HepG2 (cell line): ENCODE measurements around the gene MYL6B. TPM values are rescaled to one million over a fixed set of nuclear protein-coding genes. Genes with fewer than 3 reads are reported as not detected.

Experiments
- BCL6 ChIP-seq: IDR thresholded peaks from 2 replicates; pipeline ENCODE4 v1.6.1; 2016; ENCODE audit warnings: missing genetic modification reagents, missing compliant biosample characterization
- CC2D1A ChIP-seq: sonication (generic); formaldehyde crosslinking; IDR thresholded peaks from 2 replicates; pipeline ENCODE4 v1.8.1; 2023; ENCODE audit warnings: mild to moderate bottlenecking, missing genetic modification reagents
- JARID2 ChIP-seq: sonication (generic); formaldehyde crosslinking; IDR thresholded peaks from 2 replicates; pipeline ENCODE4 v1.8.1; 2023; ENCODE audit warnings: missing genetic modification reagents, inconsistent platforms; ENCODE audit not compliant: insufficient replicate concordance
- KMT2A ChIP-seq: sonication (generic); formaldehyde crosslinking; IDR thresholded peaks from 2 replicates; pipeline ENCODE4 v1.4.0; 2020; ENCODE audit warnings: missing genetic modification reagents
- KMT2B ChIP-seq: IDR thresholded peaks from 2 replicates; pipeline ENCODE4 v1.6.1; 2016; ENCODE audit warnings: missing genetic modification reagents, missing compliant biosample characterization
- MTA1 ChIP-seq: sonication (generic); formaldehyde crosslinking; IDR thresholded peaks from 2 replicates; pipeline ENCODE4 v1.4.0; 2020; ENCODE audit warnings: missing genetic modification reagents, mild to moderate bottlenecking, borderline replicate concordance
- NFE2 ChIP-seq: sonication (generic); formaldehyde crosslinking; IDR thresholded peaks from 2 replicates; pipeline ENCODE4 v1.4.0; 2020; ENCODE audit warnings: missing genetic modification reagents
- NFIC ChIP-seq: IDR thresholded peaks from 2 replicates; pipeline ENCODE4 v1.6.1; 2012; ENCODE audit warnings: mild to moderate bottlenecking, low read length, inconsistent platforms
- NFYC ChIP-seq: IDR thresholded peaks from 2 replicates; pipeline ENCODE4 v1.6.1; 2016; ENCODE audit warnings: missing genetic modification reagents, missing compliant biosample characterization
- POLR2G ChIP-seq: fragments of 200-400 bp; formaldehyde crosslinking; IDR thresholded peaks from 2 replicates; pipeline ENCODE4 v1.6.1; 2018; ENCODE audit warnings: mild to moderate bottlenecking, low read depth, low read length, moderate library complexity
- SKI ChIP-seq: fragments of 450-650 bp; IDR thresholded peaks from one replicate; pipeline ENCODE4 v1.6.1; 2018; ENCODE audit warnings: mild to moderate bottlenecking; ENCODE audit not compliant: partially characterized antibody
- SP4 ChIP-seq: sonication (generic); formaldehyde crosslinking; IDR thresholded peaks from 2 replicates; pipeline ENCODE4 v1.8.1; 2023; ENCODE audit warnings: mild to moderate bottlenecking, missing genetic modification reagents
- SRY ChIP-seq: sonication (generic); formaldehyde crosslinking; IDR thresholded peaks from 2 replicates; pipeline ENCODE4 v1.8.0; 2022; ENCODE audit warnings: mild to moderate bottlenecking, missing genetic modification reagents
- STAT5B ChIP-seq: sonication (generic); formaldehyde crosslinking; IDR thresholded peaks from 2 replicates; pipeline ENCODE4 v1.4.0; 2020; ENCODE audit warnings: missing genetic modification reagents
- TAF15 ChIP-seq: fragments of 200-400 bp; formaldehyde crosslinking; IDR thresholded peaks from one replicate; pipeline ENCODE4 v1.6.1; 2018; ENCODE audit warnings: mild to moderate bottlenecking, low read depth, low read length; ENCODE audit not compliant: poor library complexity, severe bottlenecking
- TBP ChIP-seq: sonication (generic); formaldehyde crosslinking; IDR thresholded peaks from 2 replicates; pipeline ENCODE4 v1.5.0; 2020; ENCODE audit warnings: missing genetic modification reagents
- TEAD2 ChIP-seq: sonication (generic); formaldehyde crosslinking; IDR thresholded peaks from 2 replicates; pipeline ENCODE4 v1.9.0; 2021; ENCODE audit warnings: missing genetic modification reagents
- WIZ ChIP-seq: sonication (generic); formaldehyde crosslinking; IDR thresholded peaks from 2 replicates; pipeline ENCODE4 v1.5.1; 2020; ENCODE audit warnings: mild to moderate bottlenecking, missing genetic modification reagents
- XRCC5 ChIP-seq: fragments of 200-400 bp; formaldehyde crosslinking; optimal IDR thresholded peaks from 2 replicates; pipeline ENCODE3; 2017; ENCODE audit warnings: mild to moderate bottlenecking, low read length
- ZBTB14 ChIP-seq: sonication (generic); formaldehyde crosslinking; IDR thresholded peaks from 2 replicates; pipeline ENCODE4 v1.4.0; 2020; ENCODE audit warnings: missing genetic modification reagents
- ZBTB20 ChIP-seq: sonication (generic); formaldehyde crosslinking; IDR thresholded peaks from 2 replicates; pipeline ENCODE4 v1.8.1; 2023; ENCODE audit warnings: missing genetic modification reagents, low read depth, mild to moderate bottlenecking, borderline replicate concordance
- ZFP41 ChIP-seq: sonication (generic); formaldehyde crosslinking; IDR thresholded peaks from 2 replicates; pipeline ENCODE4 v1.4.0; 2020; ENCODE audit warnings: mild to moderate bottlenecking, missing genetic modification reagents, borderline replicate concordance
- ZNF207 ChIP-seq: fragments of 450-650 bp; IDR thresholded peaks from 2 replicates; pipeline ENCODE4 v1.6.1; 2016; ENCODE audit warnings: antibody characterized with exemption, borderline replicate concordance
- ZNF263 ChIP-seq: sonication (generic); formaldehyde crosslinking; IDR thresholded peaks from 2 replicates; pipeline ENCODE4 v1.4.0; 2020; ENCODE audit warnings: missing genetic modification reagents
- ZNF598 ChIP-seq: sonication (generic); formaldehyde crosslinking; IDR thresholded peaks from 2 replicates; pipeline ENCODE4 v1.5.1; 2020; ENCODE audit warnings: mild to moderate bottlenecking, missing genetic modification reagents, borderline replicate concordance
- ZNF770 ChIP-seq: sonication (generic); formaldehyde crosslinking; IDR thresholded peaks from 2 replicates; pipeline ENCODE4 v1.5.0; 2020; ENCODE audit warnings: mild to moderate bottlenecking, missing genetic modification reagents
- polyA plus RNA-seq, 8 experiments: library from polyadenylated mRNA; depleted of rRNA in 3 of 8; stranded (reverse) in 7 of 8; unstranded in 1 of 8; fragments of >200 nt; fragmentation: Illumina TruSeq in 4 of 8; extraction: Trizol in 4 of 8; gene quantifications; 2 replicates each; pipeline versions ENCODE4 v1.2.1 to v1.2.3, GENCODE V29; 2011 to 2016; ENCODE audit warnings: low read depth in 4 of 8, missing spikeins in 1 of 8, mixed read lengths in 1 of 8; ENCODE audit not compliant: insufficient read depth in 1 of 8
- total RNA-seq, 5 experiments: library from RNA; depleted of rRNA; stranded (reverse); fragments of >200 nt; fragmentation: Illumina TruSeq; extraction: Trizol; gene quantifications; 2 replicates each; pipeline ENCODE4 v1.2.3, GENCODE V29; 2016; ENCODE audit warnings: low read depth in 1 of 5
- TF ChIP-seq, protein P1 (sequence below): sonication (generic); formaldehyde crosslinking; IDR thresholded peaks from 2 replicates; pipeline ENCODE4 v1.4.0; 2020; ENCODE audit warnings: mild to moderate bottlenecking, low read depth, missing genetic modification reagents
- TF ChIP-seq, protein P2 (sequence below): sonication (generic); formaldehyde crosslinking; IDR thresholded peaks from 2 replicates; pipeline ENCODE4 v1.4.0; 2020; ENCODE audit warnings: missing genetic modification reagents

MYL6B gene
- total and polyA plus RNA-seq, 2 of the 13 experiments (the other 11 are each of a cell fraction or from before 2014, with no cell fraction given): 75.7 to 88.7 TPM

DNA sequence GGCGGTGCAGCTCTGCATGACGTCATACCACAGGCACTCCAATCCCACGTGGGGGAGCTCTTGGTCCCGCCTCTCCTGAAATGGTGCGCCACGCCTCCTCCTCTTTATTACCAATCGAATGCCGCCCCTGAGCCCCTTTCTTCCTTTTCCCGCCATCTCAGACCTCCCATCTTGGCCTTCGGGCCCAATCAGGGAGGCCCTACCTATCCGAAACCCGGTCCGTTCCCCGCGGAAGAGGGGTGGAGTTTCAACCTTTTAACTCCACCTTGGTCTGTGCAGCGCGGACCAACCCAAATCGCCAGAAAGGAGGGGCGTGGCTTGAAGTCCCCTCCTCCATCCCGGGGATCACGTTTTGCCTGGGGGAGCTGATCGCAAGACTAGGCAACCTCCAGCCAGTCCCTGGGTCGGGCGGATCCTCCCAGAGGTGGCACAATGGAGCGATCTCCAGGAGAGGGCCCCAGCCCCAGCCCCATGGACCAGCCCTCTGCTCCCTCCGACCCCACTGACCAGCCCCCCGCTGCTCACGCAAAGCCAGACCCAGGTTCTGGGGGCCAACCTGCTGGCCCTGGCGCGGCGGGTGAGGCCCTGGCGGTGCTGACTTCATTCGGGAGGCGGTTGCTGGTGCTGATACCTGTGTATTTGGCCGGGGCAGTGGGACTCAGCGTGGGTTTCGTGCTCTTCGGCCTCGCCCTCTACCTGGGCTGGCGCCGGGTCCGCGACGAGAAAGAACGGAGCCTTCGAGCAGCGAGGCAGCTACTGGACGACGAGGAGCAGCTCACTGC, 24.3 kb upstream of the MYL6B start, which contains the start of gene ESYT1 (continued):
- TF ChIP-seq KMT2B (no peak), JARID2 (no peak), NFIC (no peak), SRY (peak; percentile 91), ZNF207 (no peak), ZBTB14 (no peak), KMT2A (CRISPR knock-in tag) (no peak), STAT5B (no peak), ZNF770 (no peak), ZFP41 (no peak), WIZ (CRISPR knock-in tag) (no peak), CC2D1A (CRISPR knock-in tag) (no peak), NFE2 (no peak), XRCC5 (no peak), ZNF598 (CRISPR knock-in tag) (peak; percentile 55; the same call in 1 of the 2 replicates), POLR2G (peak; percentile 94), ZBTB20 (CRISPR knock-in tag) (peak; percentile 19; the same call in 1 of the 2 replicates), MTA1 (CRISPR knock-in tag) (peak; percentile 30; the same call in 1 of the 2 replicates), NFYC (CRISPR knock-in tag) (peak; percentile 83), BCL6 (peak; percentile 21; the same call in 1 of the 2 replicates), SKI (no peak), TEAD2 (CRISPR knock-in tag) (no peak), TAF15 (peak; percentile 29), TBP (CRISPR knock-in tag) (no peak), SP4 (peak; percentile 96), ZNF263 (CRISPR knock-in tag) (peak; percentile 63; the same call in 1 of the 2 replicates)
- TF ChIP-seq, protein P1, sequence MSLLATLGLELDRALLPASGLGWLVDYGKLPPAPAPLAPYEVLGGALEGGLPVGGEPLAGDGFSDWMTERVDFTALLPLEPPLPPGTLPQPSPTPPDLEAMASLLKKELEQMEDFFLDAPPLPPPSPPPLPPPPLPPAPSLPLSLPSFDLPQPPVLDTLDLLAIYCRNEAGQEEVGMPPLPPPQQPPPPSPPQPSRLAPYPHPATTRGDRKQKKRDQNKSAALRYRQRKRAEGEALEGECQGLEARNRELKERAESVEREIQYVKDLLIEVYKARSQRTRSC (CRISPR knock-in tag): no peak
- TF ChIP-seq, protein P2, sequence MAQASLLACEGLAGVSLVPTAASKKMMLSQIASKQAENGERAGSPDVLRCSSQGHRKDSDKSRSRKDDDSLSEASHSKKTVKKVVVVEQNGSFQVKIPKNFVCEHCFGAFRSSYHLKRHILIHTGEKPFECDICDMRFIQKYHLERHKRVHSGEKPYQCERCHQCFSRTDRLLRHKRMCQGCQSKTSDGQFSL: 0 out of 2 replicates have a peak, but pooled peaks have one; percentile 25
